GM23248 (cell line): ENCODE measurements around the gene CTBP2. TPM values are rescaled to one million over a fixed set of nuclear protein-coding genes. Genes with fewer than 3 reads are reported as not detected.
"Not testable (repeated sequence)": the region's sequence is repeated elsewhere in the genome, so short reads cannot be mapped to it uniquely, and the experiment has no call there.

Experiments used
- DNase-seq: peaks from one replicate; pipeline ENCODE4 v3.0.0-alpha.2; 2015
- H2AFZ ChIP-seq: fragments of 200-600 bp; sonication (generic); 2 replicates; pipeline ENCODE4 v1.6.1; 2016; ENCODE audit warnings: antibody characterized with exemption
- H3F3A ChIP-seq: fragments of 200-600 bp; sonication (generic); 2 replicates; pipeline ENCODE4 v1.6.1; 2016; ENCODE audit warnings: mild to moderate bottlenecking, antibody characterized with exemption, mixed run types; ENCODE audit not compliant: insufficient read depth
- H3K27ac ChIP-seq: fragments of 200-600 bp; sonication (generic); 2 replicates; pipeline ENCODE4 v1.5.1; 2016; ENCODE audit warnings: mild to moderate bottlenecking
- H3K27me3 ChIP-seq: fragments of 200-600 bp; sonication (generic); replicated peaks from 2 replicates; pipeline ENCODE4 v1.6.1; 2016; ENCODE audit warnings: mild to moderate bottlenecking; ENCODE audit not compliant: insufficient read depth
- H3K36me3 ChIP-seq: fragments of 200-600 bp; sonication (generic); 2 replicates; pipeline ENCODE4 v1.6.1; 2016; ENCODE audit warnings: low read depth, mild to moderate bottlenecking
- H3K4me1 ChIP-seq: fragments of 200-600 bp; sonication (generic); 2 replicates; pipeline ENCODE4 v1.6.1; 2016; ENCODE audit warnings: mild to moderate bottlenecking; ENCODE audit not compliant: insufficient read depth
- H3K4me2 ChIP-seq: fragments of 200-600 bp; sonication (generic); one replicate; pipeline ENCODE4 v1.6.1; 2016; ENCODE audit warnings: mild to moderate bottlenecking; ENCODE audit not compliant: unreplicated experiment
- H3K4me3 ChIP-seq: fragments of 200-600 bp; sonication (generic); 2 replicates; pipeline ENCODE4 v1.5.1; 2016; ENCODE audit warnings: mild to moderate bottlenecking
- H3K79me2 ChIP-seq: fragments of 200-600 bp; sonication (generic); 2 replicates; pipeline ENCODE4 v1.6.1; 2016; ENCODE audit warnings: mild to moderate bottlenecking; ENCODE audit not compliant: insufficient read depth
- H3K9ac ChIP-seq: fragments of 200-600 bp; sonication (generic); 2 replicates; pipeline ENCODE4 v1.6.1; 2016; ENCODE audit warnings: mild to moderate bottlenecking
- H3K9me2 ChIP-seq: fragments of 200-600 bp; sonication (generic); 2 replicates; pipeline ENCODE4 v1.6.1; 2016; ENCODE audit warnings: mixed run types, mild to moderate bottlenecking, moderate library complexity; ENCODE audit not compliant: insufficient read depth
- H3K9me3 ChIP-seq: fragments of 200-600 bp; sonication (generic); one replicate; pipeline ENCODE4 v1.6.1; 2017; ENCODE audit warnings: low read depth
- H4K20me1 ChIP-seq: fragments of 200-600 bp; sonication (generic); 2 replicates; pipeline ENCODE4 v1.6.0; 2016; ENCODE audit not compliant: insufficient read depth
- EZH2 ChIP-seq: fragments of 200-600 bp; sonication (generic); IDR thresholded peaks from 2 replicates; pipeline ENCODE4 v1.6.1; 2018; ENCODE audit warnings: antibody characterized with exemption, mild to moderate bottlenecking; ENCODE audit not compliant: insufficient read depth, poor library complexity, severe bottlenecking
- EZH2phosphoT487 ChIP-seq: fragments of 200-600 bp; sonication (generic); IDR thresholded peaks from 2 replicates; pipeline ENCODE4 v1.6.1; 2018; ENCODE audit warnings: antibody characterized with exemption, moderate library complexity, mild to moderate bottlenecking, low read depth; ENCODE audit not compliant: insufficient read depth
- WGBS, 2 experiments: methylation state at CpG; one replicate each; pipeline ENCODE4 v1.1.6; 2015 to 2017; ENCODE audit warnings: low lambda C conversion rate in 2 of 2, low coverage in 1 of 2; ENCODE audit errors: missing lambda C conversion rate in 2 of 2; 5-methylcytosine and 5-hydroxymethylcytosine counted together
- in situ Hi-C: fragments of 300-500 bp; cut with MboI; formaldehyde crosslinking; loops from 2 replicates; pipeline ENCODE4 v1.15.0; 2020
- polyA plus RNA-seq: library from polyadenylated mRNA; unstranded; fragments of >200 nt; fragmentation: Nextera tagmentation; extraction: Ambion mirVana; gene quantifications from 2 replicates; pipeline ENCODE4 v1.2.1, GENCODE V29; 2016
- total RNA-seq: library from RNA; depleted of rRNA; stranded (reverse); fragments of >200 nt; shearing (Covaris generic); gene quantifications from 2 replicates; pipeline ENCODE4 v1.2.3, GENCODE V29; 2014

The CTBP2 gene
- total and polyA plus RNA-seq, 2 experiments from 2014 or later: 52.0 to 65.5 TPM

GRCh38 chr10:125082881-125083575, 77.3 kb downstream of the CTBP2 start:
- TF ChIP-seq EZH2 (no peak), EZH2phosphoT487 (no peak)
- H3K9ac ChIP-seq: peak overlapping the region; percentile 57; the same call in 1 of the 2 replicates
- no peak overlapping the region for H2AFZ ChIP-seq
- H3K9me3 ChIP-seq: no peaks in the 10 kb centered on the region
- H4K20me1 ChIP-seq: no peaks in the 10 kb centered on the region; the same call in none of the 2 replicates
- no peak overlapping the region for H3K4me2 ChIP-seq
- no peaks in the 10 kb centered on the region for H3K27me3 ChIP-seq
- peaks cover 97% of the 10 kb centered on the region for H3K79me2 ChIP-seq
- no peaks in the 10 kb centered on the region for H3F3A ChIP-seq
- no peaks in the 10 kb centered on the region for H3K9me2 ChIP-seq
- 87 to 95% methylated on average over 15 of the region's 15 CpGs for WGBS, 2 experiments
- DNase-seq: no peak
- in situ Hi-C loops: no loop called here
- H3K36me3 ChIP-seq: no peaks in the 10 kb centered on the region
- H3K4me1 ChIP-seq: peaks cover 22% of the 10 kb centered on the region
- H3K27ac ChIP-seq: peak overlapping the region; percentile 76
- H3K4me3 ChIP-seq: no peak overlapping the region

- H3K9me3 ChIP-seq, H3K4me2 ChIP-seq, in situ Hi-C loops, H3K9ac ChIP-seq, H3K4me3 ChIP-seq, H2AFZ ChIP-seq, H3K9me2 ChIP-seq, H4K20me1 ChIP-seq, DNase-seq, H3K27ac ChIP-seq, H3K36me3 ChIP-seq, H3K27me3 ChIP-seq, H3F3A ChIP-seq: not testable (repeated sequence)
- Histone ChIP-seq H3K4me1 (peaks cover 22% of the 10 kb centered on the region), H3K79me2 (peaks cover 97% of the 10 kb centered on the region)
- 92 to 94% methylated on average over 13 of the region's 13 CpGs for WGBS, 2 experiments
Measured at GRCh38 chr10:125082471-125082870, 77.9 kb downstream of the CTBP2 start.

DNA sequence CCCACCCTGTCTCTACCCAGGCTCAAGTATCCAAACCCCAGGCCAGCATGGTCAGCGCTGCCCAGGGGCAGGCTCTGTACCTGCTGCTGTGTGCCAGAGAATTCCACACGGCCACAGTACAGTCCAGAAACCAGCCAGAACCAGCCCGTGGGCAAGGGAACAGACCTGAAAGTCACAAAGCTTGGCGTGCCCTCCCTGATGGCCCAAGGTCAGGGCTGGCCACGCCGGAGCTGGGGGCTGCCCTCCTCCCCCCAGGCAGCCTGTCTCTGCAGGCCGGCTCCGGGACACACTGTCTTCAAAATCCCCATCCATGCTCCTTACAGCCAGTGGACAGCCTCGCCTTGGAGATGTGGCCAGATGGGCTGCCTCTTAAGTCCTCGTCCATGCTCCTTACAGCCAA, 78.4 kb downstream of the CTBP2 start:
- Histone ChIP-seq H3K9me3 (no peaks in the 10 kb centered on the region), H3K4me1 (peaks cover 22% of the 10 kb centered on the region), H3K9me2 (no peaks in the 10 kb centered on the region), H3K27me3 (no peaks in the 10 kb centered on the region), H3K4me2 (no peak overlapping the region), H3K9ac (no peak overlapping the region), H2AFZ (no peak overlapping the region), H3K79me2 (peaks cover 97% of the 10 kb centered on the region), H3K4me3 (no peak overlapping the region), H3F3A (no peaks in the 10 kb centered on the region), H4K20me1 (no peaks in the 10 kb centered on the region; the same call in none of the 2 replicates), H3K27ac (no peak overlapping the region), H3K36me3 (no peaks in the 10 kb centered on the region)
- no peak for DNase-seq
- in situ Hi-C loops: no loop called here
- WGBS, 2 experiments: 78 to 87% methylated on average over 9 to 10 of the region's 10 CpGs
- TF ChIP-seq EZH2phosphoT487 (no peak), EZH2 (no peak)

DNA sequence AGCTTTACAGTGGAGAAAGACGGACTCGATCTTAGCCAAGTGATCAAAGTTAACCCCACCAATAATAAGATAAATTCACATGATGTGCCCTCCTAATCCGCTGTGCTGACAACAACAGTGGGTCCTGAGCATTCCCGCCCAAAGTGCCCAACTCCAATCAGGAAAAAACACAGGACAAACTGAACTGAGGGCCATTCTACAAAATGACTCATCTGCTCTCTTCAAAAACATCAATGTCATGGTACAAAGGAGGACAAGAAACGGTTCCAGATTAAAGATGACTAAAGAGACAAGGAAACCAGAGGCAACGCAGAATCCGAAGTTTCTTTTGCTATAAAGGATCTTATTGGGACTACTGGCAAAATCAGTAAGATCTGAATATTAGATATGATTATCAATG, 79.4 kb downstream of the CTBP2 start:
- no peak overlapping the region for H3K4me2 ChIP-seq
- H3K4me3 ChIP-seq: no peak overlapping the region
- H3F3A ChIP-seq: no peaks in the 10 kb centered on the region
- no peaks in the 10 kb centered on the region for H3K27me3 ChIP-seq
- H3K79me2 ChIP-seq: peaks cover 98% of the 10 kb centered on the region
- no peaks in the 10 kb centered on the region for H3K9me2 ChIP-seq
- 92 to 94% methylated on average over 7 of the region's 7 CpGs for WGBS, 2 experiments
- no peaks in the 10 kb centered on the region for H3K36me3 ChIP-seq
- no peaks in the 10 kb centered on the region for H3K9me3 ChIP-seq
- H3K4me1 ChIP-seq: peaks cover 22% of the 10 kb centered on the region
- in situ Hi-C loops: no loop called here
- DNase-seq: no peak
- H2AFZ ChIP-seq: no peak overlapping the region
- no peaks in the 10 kb centered on the region; the same call in none of the 2 replicates for H4K20me1 ChIP-seq
- TF ChIP-seq EZH2 (no peak), EZH2phosphoT487 (no peak)
- no peak overlapping the region for H3K27ac ChIP-seq
- no peak overlapping the region for H3K9ac ChIP-seq
